ENCODE measurements around the gene ZNF835. TPM values are rescaled to one million over a fixed set of nuclear protein-coding genes. Genes with fewer than 3 reads are reported as not detected.

Gene ZNF835
- total and polyA plus RNA-seq, 10 of the 15 experiments (the other 5 are each of a cell fraction or from before 2014, with no cell fraction given), result not detected

DNA sequence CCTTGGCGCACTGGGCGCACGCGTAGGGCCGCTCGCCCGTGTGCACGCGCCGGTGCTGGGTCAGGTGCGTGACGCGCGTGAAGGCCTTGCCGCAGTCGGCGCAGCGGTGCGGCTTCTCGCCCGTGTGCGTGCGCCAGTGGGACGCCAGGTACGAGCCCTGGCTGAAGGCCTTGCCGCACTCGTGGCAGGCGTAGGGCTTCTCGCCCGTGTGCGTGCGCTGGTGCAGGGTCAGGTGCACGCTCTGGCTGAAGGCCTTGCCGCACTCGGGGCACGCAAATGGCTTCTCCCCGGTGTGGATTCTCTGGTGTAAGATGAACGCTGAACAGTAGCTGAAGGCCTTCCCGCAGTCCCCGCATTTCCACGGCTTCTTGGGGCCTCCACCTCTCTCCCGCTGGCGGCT is 7.0 kb downstream of the ZNF835 start:
- in situ Hi-C loops (cut with MboI) (no loop called here), intact Hi-C loops (cut with micrococcal nuclease; ENCODE audit: unreplicated experiment) (no loop called here)
- SMC1A ChIA-PET (ENCODE audit: uncharacterized antibody, unreplicated experiment), result no interaction called here

More for the DNA sequence above, 7.0 kb downstream of the ZNF835 start:
- H3K4me1 ChIP-seq (ENCODE audit: control insufficient read depth, insufficient read depth, low read length), result no peaks in the 10 kb centered on the region
- no TSS peak for BruUV-seq (replicated peaks)
- FAIRE-seq, result no peak
- ChIA-PET RAD21 (ENCODE audit: unreplicated experiment) (no interaction called here), CTCF (no interaction called here), POLR2A (no interaction called here)
- no peak overlapping the region for H3K27ac ChIP-seq (ENCODE audit: control insufficient read depth, insufficient read depth)
- TF ChIP-seq JUNB (IDR thresholded peaks at IDR 0.05) (no peak), NR2C1 (IDR thresholded peaks at IDR 0.05) (no peak), EZH2 (IDR thresholded peaks at IDR 0.05; ENCODE audit: borderline replicate concordance, control insufficient read depth, low read depth, low read length) (no peak), SIN3A (IDR thresholded peaks at IDR 0.05; ENCODE audit: low read depth, low read length) (no peak), KLF5 (IDR thresholded peaks at IDR 0.05; ENCODE audit: partially characterized antibody) (no peak), STAT3 (IDR thresholded peaks at IDR 0.05; ENCODE audit: low read depth, low read length) (no peak), NFYA (IDR thresholded peaks at IDR 0.05; ENCODE audit: borderline replicate concordance, low read depth, low read length) (no peak), NR2C2 (IDR thresholded peaks at IDR 0.05; ENCODE audit: borderline replicate concordance, control insufficient read depth, insufficient read length, low read depth) (no peak), SPI1 (IDR thresholded peaks at IDR 0.05; ENCODE audit: borderline replicate concordance, insufficient read depth, low read depth, low read length) (no peak)
- TF ChIP-seq, protein P1, sequence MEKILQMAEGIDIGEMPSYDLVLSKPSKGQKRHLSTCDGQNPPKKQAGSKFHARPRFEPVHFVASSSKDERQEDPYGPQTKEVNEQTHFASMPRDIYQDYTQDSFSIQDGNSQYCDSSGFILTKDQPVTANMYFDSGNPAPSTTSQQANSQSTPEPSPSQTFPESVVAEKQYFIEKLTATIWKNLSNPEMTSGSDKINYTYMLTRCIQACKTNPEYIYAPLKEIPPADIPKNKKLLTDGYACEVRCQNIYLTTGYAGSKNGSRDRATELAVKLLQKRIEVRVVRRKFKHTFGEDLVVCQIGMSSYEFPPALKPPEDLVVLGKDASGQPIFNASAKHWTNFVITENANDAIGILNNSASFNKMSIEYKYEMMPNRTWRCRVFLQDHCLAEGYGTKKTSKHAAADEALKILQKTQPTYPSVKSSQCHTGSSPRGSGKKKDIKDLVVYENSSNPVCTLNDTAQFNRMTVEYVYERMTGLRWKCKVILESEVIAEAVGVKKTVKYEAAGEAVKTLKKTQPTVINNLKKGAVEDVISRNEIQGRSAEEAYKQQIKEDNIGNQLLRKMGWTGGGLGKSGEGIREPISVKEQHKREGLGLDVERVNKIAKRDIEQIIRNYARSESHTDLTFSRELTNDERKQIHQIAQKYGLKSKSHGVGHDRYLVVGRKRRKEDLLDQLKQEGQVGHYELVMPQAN (conservative IDR thresholded peaks at IDR 0.05), result no peak
- TF ChIP-seq, protein P2, sequence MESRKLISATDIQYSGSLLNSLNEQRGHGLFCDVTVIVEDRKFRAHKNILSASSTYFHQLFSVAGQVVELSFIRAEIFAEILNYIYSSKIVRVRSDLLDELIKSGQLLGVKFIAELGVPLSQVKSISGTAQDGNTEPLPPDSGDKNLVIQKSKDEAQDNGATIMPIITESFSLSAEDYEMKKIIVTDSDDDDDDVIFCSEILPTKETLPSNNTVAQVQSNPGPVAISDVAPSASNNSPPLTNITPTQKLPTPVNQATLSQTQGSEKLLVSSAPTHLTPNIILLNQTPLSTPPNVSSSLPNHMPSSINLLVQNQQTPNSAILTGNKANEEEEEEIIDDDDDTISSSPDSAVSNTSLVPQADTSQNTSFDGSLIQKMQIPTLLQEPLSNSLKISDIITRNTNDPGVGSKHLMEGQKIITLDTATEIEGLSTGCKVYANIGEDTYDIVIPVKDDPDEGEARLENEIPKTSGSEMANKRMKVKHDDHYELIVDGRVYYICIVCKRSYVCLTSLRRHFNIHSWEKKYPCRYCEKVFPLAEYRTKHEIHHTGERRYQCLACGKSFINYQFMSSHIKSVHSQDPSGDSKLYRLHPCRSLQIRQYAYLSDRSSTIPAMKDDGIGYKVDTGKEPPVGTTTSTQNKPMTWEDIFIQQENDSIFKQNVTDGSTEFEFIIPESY (IDR thresholded peaks at IDR 0.05), result no peak
- TF ChIP-seq, protein P3, sequence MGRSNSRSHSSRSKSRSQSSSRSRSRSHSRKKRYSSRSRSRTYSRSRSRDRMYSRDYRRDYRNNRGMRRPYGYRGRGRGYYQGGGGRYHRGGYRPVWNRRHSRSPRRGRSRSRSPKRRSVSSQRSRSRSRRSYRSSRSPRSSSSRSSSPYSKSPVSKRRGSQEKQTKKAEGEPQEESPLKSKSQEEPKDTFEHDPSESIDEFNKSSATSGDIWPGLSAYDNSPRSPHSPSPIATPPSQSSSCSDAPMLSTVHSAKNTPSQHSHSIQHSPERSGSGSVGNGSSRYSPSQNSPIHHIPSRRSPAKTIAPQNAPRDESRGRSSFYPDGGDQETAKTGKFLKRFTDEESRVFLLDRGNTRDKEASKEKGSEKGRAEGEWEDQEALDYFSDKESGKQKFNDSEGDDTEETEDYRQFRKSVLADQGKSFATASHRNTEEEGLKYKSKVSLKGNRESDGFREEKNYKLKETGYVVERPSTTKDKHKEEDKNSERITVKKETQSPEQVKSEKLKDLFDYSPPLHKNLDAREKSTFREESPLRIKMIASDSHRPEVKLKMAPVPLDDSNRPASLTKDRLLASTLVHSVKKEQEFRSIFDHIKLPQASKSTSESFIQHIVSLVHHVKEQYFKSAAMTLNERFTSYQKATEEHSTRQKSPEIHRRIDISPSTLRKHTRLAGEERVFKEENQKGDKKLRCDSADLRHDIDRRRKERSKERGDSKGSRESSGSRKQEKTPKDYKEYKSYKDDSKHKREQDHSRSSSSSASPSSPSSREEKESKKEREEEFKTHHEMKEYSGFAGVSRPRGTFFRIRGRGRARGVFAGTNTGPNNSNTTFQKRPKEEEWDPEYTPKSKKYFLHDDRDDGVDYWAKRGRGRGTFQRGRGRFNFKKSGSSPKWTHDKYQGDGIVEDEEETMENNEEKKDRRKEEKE (IDR thresholded peaks at IDR 0.05), result no peak
- H3K36me3 ChIP-seq (ENCODE audit: control insufficient read depth in 2 of 2, insufficient read depth in 2 of 2, low read length in 1 of 2), result no peaks in the 10 kb centered on the region
- no peaks in the 10 kb centered on the region for H3K27me3 ChIP-seq (replicated peaks in 1 of 2; ENCODE audit: control insufficient read depth in 2 of 2, insufficient read depth in 2 of 2, low read length in 1 of 2)
- H3K9ac ChIP-seq (ENCODE audit: control insufficient read depth, insufficient read depth, low read length), result no peak overlapping the region
- no peak for DNase-seq (ENCODE audit: low read depth, low spot score)
- ATAC-seq, result no peak
- H3K9me3 ChIP-seq (replicated peaks; ENCODE audit: control insufficient read depth, insufficient read depth, low read length), result peaks cover 3% of the 10 kb centered on the region; the same call in 1 of the 3 replicates
- H3K79me2 ChIP-seq (ENCODE audit: control insufficient read depth, insufficient read depth, low read length), result no peaks in the 10 kb centered on the region
- WGBS (ENCODE audit: insufficient coverage, insufficient replicate concordance, low lambda C conversion rate, missing lambda C conversion rate), result 93% methylated on average over 30 of the region's 43 CpGs
- H3K4me2 ChIP-seq (ENCODE audit: control insufficient read depth, insufficient read depth), result no peak overlapping the region
- no peak overlapping the region for H2AFZ ChIP-seq (ENCODE audit: control insufficient read depth, low read depth, low read length)
- H4K20me1 ChIP-seq (ENCODE audit: control insufficient read depth, insufficient read depth), result no peaks in the 10 kb centered on the region
- H3K4me3 ChIP-seq, result no peak overlapping the region

Data from GM12878 (cell line).